ENCODE measurements around the gene PSMB5. TPM values are rescaled to one million over a fixed set of nuclear protein-coding genes. Genes with fewer than 3 reads are reported as not detected.

PSMB5 gene
- total and polyA plus RNA-seq, 2 of the 13 experiments (the other 11 are each of a cell fraction or from before 2014, with no cell fraction given), result 705 to 871 TPM

- TF ChIP-seq ZNF235 (CRISPR knock-in tag; IDR thresholded peaks at IDR 0.05; ENCODE audit: borderline replicate concordance) (no peak), BORCS8-MEF2B (CRISPR knock-in tag; IDR thresholded peaks at IDR 0.05) (no peak), ZNF274 (CRISPR knock-in tag; IDR thresholded peaks at IDR 0.05) (peak; percentile 86; the same call in 1 of the 2 replicates), KDM5A (IDR thresholded peaks at IDR 0.05; ENCODE audit: borderline replicate concordance, low read length) (peak; percentile 69; the same call in 1 of the 2 replicates), AKNA (CRISPR knock-in tag; IDR thresholded peaks at IDR 0.05; ENCODE audit: borderline replicate concordance) (no peak), ZNF737 (CRISPR knock-in tag; IDR thresholded peaks at IDR 0.05; ENCODE audit: borderline replicate concordance) (no peak), SKI (IDR thresholded peaks at IDR 0.05; ENCODE audit: partially characterized antibody) (peak; percentile 77), NCOA2 (CRISPR knock-in tag; IDR thresholded peaks at IDR 0.05) (peak; percentile 96), KLF15 (CRISPR knock-in tag; IDR thresholded peaks at IDR 0.05; ENCODE audit: borderline replicate concordance) (no peak), ZNF12 (CRISPR knock-in tag; IDR thresholded peaks at IDR 0.05) (peak; percentile 89; the same call in 1 of the 2 replicates), ZNF230 (CRISPR knock-in tag; IDR thresholded peaks at IDR 0.05) (peak; percentile 76), SRSF9 (IDR thresholded peaks at IDR 0.05; ENCODE audit: borderline replicate concordance, insufficient read depth, low read depth, low read length, poor library complexity, severe bottlenecking) (no peak), KAT8 (CRISPR knock-in tag; IDR thresholded peaks at IDR 0.05) (peak; percentile 71)
- TF ChIP-seq, protein P1, sequence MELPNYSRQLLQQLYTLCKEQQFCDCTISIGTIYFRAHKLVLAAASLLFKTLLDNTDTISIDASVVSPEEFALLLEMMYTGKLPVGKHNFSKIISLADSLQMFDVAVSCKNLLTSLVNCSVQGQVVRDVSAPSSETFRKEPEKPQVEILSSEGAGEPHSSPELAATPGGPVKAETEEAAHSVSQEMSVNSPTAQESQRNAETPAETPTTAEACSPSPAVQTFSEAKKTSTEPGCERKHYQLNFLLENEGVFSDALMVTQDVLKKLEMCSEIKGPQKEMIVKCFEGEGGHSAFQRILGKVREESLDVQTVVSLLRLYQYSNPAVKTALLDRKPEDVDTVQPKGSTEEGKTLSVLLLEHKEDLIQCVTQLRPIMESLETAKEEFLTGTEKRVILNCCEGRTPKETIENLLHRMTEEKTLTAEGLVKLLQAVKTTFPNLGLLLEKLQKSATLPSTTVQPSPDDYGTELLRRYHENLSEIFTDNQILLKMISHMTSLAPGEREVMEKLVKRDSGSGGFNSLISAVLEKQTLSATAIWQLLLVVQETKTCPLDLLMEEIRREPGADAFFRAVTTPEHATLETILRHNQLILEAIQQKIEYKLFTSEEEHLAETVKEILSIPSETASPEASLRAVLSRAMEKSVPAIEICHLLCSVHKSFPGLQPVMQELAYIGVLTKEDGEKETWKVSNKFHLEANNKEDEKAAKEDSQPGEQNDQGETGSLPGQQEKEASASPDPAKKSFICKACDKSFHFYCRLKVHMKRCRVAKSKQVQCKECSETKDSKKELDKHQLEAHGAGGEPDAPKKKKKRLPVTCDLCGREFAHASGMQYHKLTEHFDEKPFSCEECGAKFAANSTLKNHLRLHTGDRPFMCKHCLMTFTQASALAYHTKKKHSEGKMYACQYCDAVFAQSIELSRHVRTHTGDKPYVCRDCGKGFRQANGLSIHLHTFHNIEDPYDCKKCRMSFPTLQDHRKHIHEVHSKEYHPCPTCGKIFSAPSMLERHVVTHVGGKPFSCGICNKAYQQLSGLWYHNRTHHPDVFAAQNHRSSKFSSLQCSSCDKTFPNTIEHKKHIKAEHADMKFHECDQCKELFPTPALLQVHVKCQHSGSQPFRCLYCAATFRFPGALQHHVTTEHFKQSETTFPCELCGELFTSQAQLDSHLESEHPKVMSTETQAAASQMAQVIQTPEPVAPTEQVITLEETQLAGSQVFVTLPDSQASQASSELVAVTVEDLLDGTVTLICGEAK (IDR thresholded peaks at IDR 0.05), result no peak
- TF ChIP-seq, protein P1 (CRISPR knock-in tag; IDR thresholded peaks at IDR 0.05), result no peak
Observed at GRCh38 chr14:22977684-22978486, 56.8 kb downstream of the PSMB5 start (continued).
